ENCODE results near the gene GNAQ. TPM values are rescaled to one million over a fixed set of nuclear protein-coding genes. Genes with fewer than 3 reads are reported as not detected.
"Not testable (repeated sequence)": the region's sequence is repeated elsewhere in the genome, so short reads cannot be mapped to it uniquely, and the experiment has no call there.

The GNAQ gene
- total RNA-seq, 2 donors from 2014 or later: 22.3 to 22.7 TPM

DNA sequence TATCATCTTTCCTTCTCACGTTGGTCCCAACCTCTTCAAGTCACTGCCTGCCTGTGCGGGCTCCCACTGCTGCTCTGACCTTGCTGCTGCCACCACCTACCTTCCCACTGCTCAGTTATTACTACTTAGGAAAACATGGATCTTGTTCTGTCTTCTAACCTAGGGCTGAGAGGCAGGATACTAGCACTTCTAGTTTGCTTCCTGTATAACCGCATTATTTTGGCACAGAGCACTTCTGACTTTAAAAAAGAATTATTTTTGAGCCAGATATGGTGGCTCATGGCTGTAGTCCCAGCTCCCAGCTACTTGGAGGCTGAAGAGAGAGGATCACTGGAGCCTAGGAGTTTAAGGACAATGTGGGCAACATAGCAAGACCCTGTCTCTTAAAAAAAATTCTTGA, 248.1 kb downstream of the GNAQ start:
- peaks cover 5 to 10% of the 10 kb centered on the region in 2 donors for H3K36me3 Mint-ChIP-seq (ENCODE audit: insufficient read depth in 2 of 2)
- peaks cover 37% of the 10 kb centered on the region for H3K4me1 Mint-ChIP-seq (ENCODE audit: low read depth)
- ATAC-seq (replicated peaks in 1 of 2): no peak
- no peak overlapping the region for H3K27ac Mint-ChIP-seq
- H3K27me3 Mint-ChIP-seq (ENCODE audit: low read depth): no peaks in the 10 kb centered on the region
- DNase-seq: no peak
- peaks cover 0 to 3% of the 10 kb centered on the region in 2 donors for H3K9me3 Mint-ChIP-seq
- no peak overlapping the region for H3K4me3 Mint-ChIP-seq

- Mint-ChIP-seq H3K27ac (peak overlapping the region; percentile 99), H3K4me1 (ENCODE audit: low read depth) (peaks cover 37% of the 10 kb centered on the region), H3K27me3 (ENCODE audit: low read depth) (no peaks in the 10 kb centered on the region), H3K9me3 (peaks cover 4 to 6% of the 10 kb centered on the region in 2 donors), H3K36me3 (ENCODE audit: insufficient read depth in 2 of 2) (peaks cover 4 to 18% of the 10 kb centered on the region in 2 donors), H3K4me3 (peak overlapping the region; percentile 67 to 92)
- ATAC-seq (replicated peaks in 1 of 2): peak; percentile 26 to 27
- DNase-seq: no peak
Observed at GRCh38 chr9:77779010-77779409, 252.6 kb downstream of the GNAQ start.

- Mint-ChIP-seq H3K4me1 (ENCODE audit: low read depth) (peaks cover 17% of the 10 kb centered on the region), H3K27ac (no peak overlapping the region), H3K9me3 (peaks cover 3 to 4% of the 10 kb centered on the region in 2 donors), H3K27me3 (ENCODE audit: low read depth) (no peaks in the 10 kb centered on the region), H3K4me3 (no peak overlapping the region), H3K36me3 (ENCODE audit: insufficient read depth in 2 of 2) (peaks cover 4 to 15% of the 10 kb centered on the region in 2 donors)
- DNase-seq (no peak), ATAC-seq (replicated peaks in 1 of 2) (no peak)
Observed at GRCh38 chr9:77773381-77773780, 258.2 kb downstream of the GNAQ start.

DNA sequence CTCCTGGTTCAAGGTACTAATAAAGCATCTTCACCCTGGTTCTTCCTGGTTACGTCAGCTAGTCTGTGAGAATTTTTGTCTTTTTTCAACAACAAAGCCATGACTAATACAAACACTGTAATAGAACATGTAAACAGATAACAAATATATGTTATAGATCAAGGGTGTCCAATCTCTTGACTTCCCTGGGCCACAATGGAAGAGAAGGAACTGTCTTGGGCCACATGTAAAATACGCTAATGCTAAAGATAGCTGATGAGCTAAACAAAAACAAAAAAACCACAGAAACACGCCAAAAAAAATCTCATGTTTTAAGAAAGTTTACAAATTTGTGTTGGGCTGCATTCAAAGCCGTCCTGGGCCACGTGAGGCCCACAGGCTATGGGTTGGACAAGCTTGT, 259.0 kb downstream of the GNAQ start:
- no peak for ATAC-seq (replicated peaks in 1 of 2)
- no peaks in the 10 kb centered on the region for H3K27me3 Mint-ChIP-seq (ENCODE audit: low read depth)
- H3K4me1 Mint-ChIP-seq (ENCODE audit: low read depth): peaks cover 13% of the 10 kb centered on the region

DNA sequence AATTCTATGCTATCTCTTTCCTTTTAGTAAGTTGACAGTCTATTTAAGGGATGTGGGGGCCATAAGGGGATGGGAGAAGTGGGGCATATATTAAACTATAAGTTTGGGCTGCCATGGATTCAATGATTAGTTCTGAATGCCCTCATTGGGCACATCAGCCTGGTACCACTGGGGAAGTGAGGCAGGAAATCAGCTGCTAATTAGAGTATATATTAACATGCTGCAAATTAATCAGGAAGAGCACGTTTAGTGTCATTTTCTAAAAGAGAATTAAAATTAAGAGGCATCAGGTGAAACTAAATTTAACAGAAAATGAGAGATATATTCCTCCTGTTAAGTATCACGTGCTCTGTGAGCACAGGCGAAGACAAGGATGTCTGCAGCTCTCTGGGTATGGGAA, 260.4 kb downstream of the GNAQ start:
- Mint-ChIP-seq H3K4me3 (no peak overlapping the region), H3K9me3 (no peaks in the 10 kb centered on the region), H3K4me1 (ENCODE audit: low read depth) (peaks cover 13% of the 10 kb centered on the region), H3K36me3 (ENCODE audit: insufficient read depth in 2 of 2) (peaks cover 0 to 7% of the 10 kb centered on the region in 2 donors), H3K27ac (no peak overlapping the region), H3K27me3 (ENCODE audit: low read depth) (no peaks in the 10 kb centered on the region)
- ATAC-seq (replicated peaks in 1 of 2): no peak
- no peak for DNase-seq

More for the DNA sequence above, 259.0 kb downstream of the GNAQ start:
- no peak for DNase-seq
- no peak overlapping the region for H3K4me3 Mint-ChIP-seq
- H3K9me3 Mint-ChIP-seq: no peaks in the 10 kb centered on the region
- H3K36me3 Mint-ChIP-seq (ENCODE audit: insufficient read depth in 2 of 2): peaks cover 0 to 10% of the 10 kb centered on the region in 2 donors
- H3K27ac Mint-ChIP-seq: no peak overlapping the region

- H3K9me3 Mint-ChIP-seq: peaks cover 0 to 4% of the 10 kb centered on the region in 2 donors
- DNase-seq (no peak), ATAC-seq (replicated peaks in 1 of 2) (no peak)
- H3K27me3 Mint-ChIP-seq (ENCODE audit: low read depth): no peaks in the 10 kb centered on the region
- H3K4me1 Mint-ChIP-seq (ENCODE audit: low read depth): peaks cover 18% of the 10 kb centered on the region
- H3K36me3 Mint-ChIP-seq (ENCODE audit: insufficient read depth in 2 of 2): peaks cover 0 to 7% of the 10 kb centered on the region in 2 donors
- H3K27ac Mint-ChIP-seq: no peak overlapping the region
- no peak overlapping the region for H3K4me3 Mint-ChIP-seq
Observed at GRCh38 chr9:77770340-77770739, 261.3 kb downstream of the GNAQ start.

GRCh38 chr9:77769246-77769645, 262.4 kb downstream of the GNAQ start:
- no peaks in the 10 kb centered on the region for H3K27me3 Mint-ChIP-seq (ENCODE audit: low read depth)
- H3K27ac Mint-ChIP-seq: no peak overlapping the region
- DNase-seq (no peak), ATAC-seq (replicated peaks in 1 of 2) (no peak)
- H3K4me3 Mint-ChIP-seq: no peak overlapping the region
- H3K36me3 Mint-ChIP-seq (ENCODE audit: insufficient read depth in 2 of 2): peaks cover 0 to 8% of the 10 kb centered on the region in 2 donors
- H3K9me3 Mint-ChIP-seq: peaks cover 0 to 4% of the 10 kb centered on the region in 2 donors
- H3K4me1 Mint-ChIP-seq (ENCODE audit: low read depth): peaks cover 23% of the 10 kb centered on the region

DNA sequence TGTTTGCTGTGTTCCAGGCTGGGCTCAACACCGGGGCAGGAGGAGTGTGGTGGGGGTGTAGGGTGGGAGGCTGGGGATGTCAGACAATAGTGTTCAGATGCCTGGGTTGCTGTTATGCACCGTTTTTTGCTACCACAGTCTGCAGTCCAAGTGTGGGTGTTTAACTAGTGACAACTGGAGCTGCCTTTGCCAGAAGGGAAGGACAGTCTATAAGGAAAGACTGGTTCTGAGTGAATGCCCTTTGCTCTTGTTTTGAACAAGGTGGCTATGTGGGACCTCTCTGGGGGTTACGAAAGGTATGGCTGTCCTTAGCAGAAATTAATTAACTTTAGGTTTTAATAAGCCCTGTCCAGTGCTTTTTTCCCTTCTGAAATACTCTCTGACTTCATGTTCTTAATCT, 265.0 kb downstream of the GNAQ start:
- Mint-ChIP-seq H3K36me3 (ENCODE audit: insufficient read depth in 2 of 2) (peaks cover 0 to 4% of the 10 kb centered on the region in 2 donors), H3K27me3 (ENCODE audit: low read depth) (no peaks in the 10 kb centered on the region), H3K4me3 (no peak overlapping the region), H3K9me3 (peaks cover 0 to 4% of the 10 kb centered on the region in 2 donors), H3K27ac (no peak overlapping the region), H3K4me1 (ENCODE audit: low read depth) (peaks cover 10% of the 10 kb centered on the region)
- no peak for ATAC-seq (replicated peaks in 1 of 2)
- no peak for DNase-seq

DNA sequence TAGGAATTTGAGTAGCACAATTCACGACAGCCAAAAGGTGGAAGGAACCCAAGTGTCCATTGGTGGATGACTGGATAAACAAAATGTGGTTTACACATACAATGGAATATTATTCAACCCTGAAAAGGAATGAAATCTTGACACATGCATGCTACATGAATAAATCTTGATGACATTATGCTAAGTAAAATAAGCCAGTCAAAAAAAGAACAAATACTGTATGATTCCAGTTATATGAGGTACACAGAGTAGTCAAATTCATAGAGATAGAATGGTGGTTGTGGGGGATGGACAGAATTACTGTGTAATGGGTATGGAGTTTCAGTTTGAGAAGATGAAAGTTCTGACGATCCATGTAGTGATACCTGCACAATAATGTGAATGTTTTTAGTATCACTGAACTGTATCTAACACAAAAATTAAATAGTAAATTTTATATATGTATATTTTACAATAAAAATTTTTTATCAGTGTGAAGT, 265.8 kb downstream of the GNAQ start:
- ATAC-seq (replicated peaks in 1 of 2): peak; percentile 88 to 98
- peaks cover 0 to 4% of the 10 kb centered on the region in 2 donors for H3K9me3 Mint-ChIP-seq

GRCh38 chr9:77764894-77765780, 266.5 kb downstream of the GNAQ start:
- Mint-ChIP-seq H3K4me3 (no peak overlapping the region), H3K9me3 (peaks cover 0 to 4% of the 10 kb centered on the region in 2 donors), H3K27me3 (ENCODE audit: low read depth) (no peaks in the 10 kb centered on the region), H3K36me3 (ENCODE audit: insufficient read depth in 2 of 2) (peaks cover 0 to 1% of the 10 kb centered on the region in 2 donors), H3K27ac (no peak overlapping the region), H3K4me1 (ENCODE audit: low read depth) (peaks cover 10% of the 10 kb centered on the region)
- ATAC-seq (replicated peaks in 1 of 2) (no peak), DNase-seq (no peak)

More for the DNA sequence above, 265.8 kb downstream of the GNAQ start:
- Mint-ChIP-seq H3K36me3 (ENCODE audit: insufficient read depth in 2 of 2) (peaks cover 0 to 1% of the 10 kb centered on the region in 2 donors), H3K4me3 (no peak overlapping the region), H3K27me3 (ENCODE audit: low read depth) (no peaks in the 10 kb centered on the region), H3K27ac (no peak overlapping the region), H3K4me1 (ENCODE audit: low read depth) (peaks cover 10% of the 10 kb centered on the region)
- DNase-seq: peak in 1 of 2 donors; percentile 19

DNA sequence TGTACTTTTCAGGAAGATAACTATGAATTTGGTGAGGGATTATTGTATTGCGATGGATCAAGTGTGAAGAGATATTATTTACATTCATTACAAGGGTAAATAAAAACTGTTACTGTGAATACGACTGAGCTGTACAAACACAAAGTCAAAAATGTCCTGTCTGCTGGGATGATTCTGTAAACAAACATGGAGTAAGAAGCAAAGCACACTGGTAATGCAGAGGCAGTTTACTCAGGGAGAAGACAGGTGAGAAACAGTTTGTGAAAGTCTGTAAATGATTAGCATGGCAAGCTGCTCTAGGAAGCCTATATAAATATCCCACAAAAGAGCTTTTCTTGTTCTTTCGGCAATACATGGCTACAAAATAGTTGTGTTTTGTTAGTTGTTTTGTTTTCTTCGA, 268.0 kb downstream of the GNAQ start:
- ATAC-seq (replicated peaks in 1 of 2) (no peak), DNase-seq (no peak)
- peaks cover 10% of the 10 kb centered on the region for H3K4me1 Mint-ChIP-seq (ENCODE audit: low read depth)
- H3K9me3 Mint-ChIP-seq: peaks cover 0 to 4% of the 10 kb centered on the region in 2 donors
- H3K27ac Mint-ChIP-seq: no peak overlapping the region
- no peaks in the 10 kb centered on the region for H3K27me3 Mint-ChIP-seq (ENCODE audit: low read depth)
- H3K4me3 Mint-ChIP-seq: no peak overlapping the region
- peaks cover 0 to 1% of the 10 kb centered on the region in 2 donors for H3K36me3 Mint-ChIP-seq (ENCODE audit: insufficient read depth in 2 of 2)

GRCh38 chr9:77760919-77761318, 270.7 kb downstream of the GNAQ start:
- H3K9me3 Mint-ChIP-seq; H3K36me3 Mint-ChIP-seq (ENCODE audit: insufficient read depth in 2 of 2); H3K27ac Mint-ChIP-seq; ATAC-seq (replicated peaks in 1 of 2); DNase-seq; H3K4me1 Mint-ChIP-seq (ENCODE audit: low read depth); H3K4me3 Mint-ChIP-seq; H3K27me3 Mint-ChIP-seq (ENCODE audit: low read depth): not testable (repeated sequence)

DNA sequence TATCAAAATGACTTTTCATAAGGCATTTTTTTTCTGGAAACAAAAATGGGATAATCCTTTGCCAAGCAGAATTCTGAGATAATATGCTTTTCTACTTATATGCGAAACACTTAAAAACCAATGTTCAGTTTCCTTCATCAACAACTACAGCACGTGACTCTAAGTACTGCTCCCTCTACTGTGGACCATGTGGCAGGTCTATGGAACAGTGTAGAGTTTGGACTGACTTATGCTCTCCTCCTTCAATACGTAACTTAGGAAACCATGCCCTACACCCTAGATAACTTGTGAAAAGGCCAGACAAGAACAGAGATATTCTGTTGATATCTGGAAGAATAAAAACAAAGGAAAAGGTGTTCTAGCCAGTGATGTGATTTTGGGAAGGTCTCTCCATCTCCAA, 272.2 kb downstream of the GNAQ start:
- no peaks in the 10 kb centered on the region for H3K4me1 Mint-ChIP-seq (ENCODE audit: low read depth)
- no peak overlapping the region for H3K4me3 Mint-ChIP-seq
- no peak overlapping the region for H3K27ac Mint-ChIP-seq
- DNase-seq (no peak), ATAC-seq (replicated peaks in 1 of 2) (no peak)
- H3K27me3 Mint-ChIP-seq (ENCODE audit: low read depth): no peaks in the 10 kb centered on the region
- H3K9me3 Mint-ChIP-seq: peaks cover 0 to 6% of the 10 kb centered on the region in 2 donors
- peaks cover 1 to 5% of the 10 kb centered on the region in 2 donors for H3K36me3 Mint-ChIP-seq (ENCODE audit: insufficient read depth in 2 of 2)

Data from activated T-cell treated with anti-CD3 and anti-CD28 coated beads, Interleukin-2, amount 50 U/mL, for 72 hours (primary cell).